ENCODE data around the gene CRADD. TPM values are rescaled to one million over a fixed set of nuclear protein-coding genes. Genes with fewer than 3 reads are reported as not detected.
A peak's percentile ranks its signal among the peaks of the same experiment; 100 is the strongest.
"Not testable (repeated sequence)": the region's sequence is repeated elsewhere in the genome, so short reads cannot be mapped to it uniquely, and the experiment has no call there.

CRADD gene
- total RNA-seq, 1 experiment from 2014 or later: 7.6 TPM

DNA sequence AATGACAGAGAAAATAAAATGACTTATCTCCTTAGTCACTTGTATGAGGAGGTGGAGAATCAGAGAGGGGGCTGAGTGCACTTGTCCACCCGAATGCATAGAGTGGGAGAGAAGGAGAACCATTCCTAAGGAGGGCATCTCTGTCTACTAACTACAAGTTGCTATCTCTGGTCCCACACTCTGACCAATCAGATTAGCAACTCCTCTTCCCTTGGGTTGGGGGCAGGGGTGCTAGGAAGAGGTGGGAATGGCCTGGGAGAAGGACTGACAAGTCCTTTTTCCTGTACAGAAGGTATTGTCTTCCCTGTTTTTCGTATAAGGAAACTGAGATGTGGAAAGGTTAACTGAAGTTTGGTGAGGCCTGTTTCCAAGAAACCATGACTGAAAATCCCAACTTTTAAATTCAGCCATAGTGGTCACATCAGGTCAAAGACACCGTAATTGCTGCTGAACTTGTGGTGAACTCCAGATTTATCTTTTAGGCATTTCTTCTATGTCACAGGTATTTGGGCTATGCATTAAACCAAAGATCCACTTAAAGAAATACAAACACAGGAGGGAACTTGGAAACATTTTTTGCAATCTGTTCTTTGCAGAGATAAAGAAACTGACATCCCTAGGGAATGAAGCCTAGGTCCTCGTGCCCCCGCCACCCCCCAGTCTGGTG lies 207.8 kb downstream of the CRADD start:
- Histone ChIP-seq H3K14ac (ENCODE audit: insufficient read depth, low read length) (no peak overlapping the region), H3K4ac (ENCODE audit: low read depth, low read length) (no peak overlapping the region), H3K27me3 (ENCODE audit: insufficient read depth, low read length) (no peaks in the 10 kb centered on the region), H2BK20ac (ENCODE audit: low read depth, low read length, poor library complexity, severe bottlenecking) (no peak overlapping the region), H3K4me1 (ENCODE audit: insufficient read depth, low read length) (no peaks in the 10 kb centered on the region), H2AFZ (ENCODE audit: low read length) (no peak overlapping the region), H2AK5ac (ENCODE audit: insufficient read length, low read length) (no peak overlapping the region), H3K4me2 (ENCODE audit: insufficient read depth, insufficient read length, low read length) (no peak overlapping the region), H3K23ac (ENCODE audit: insufficient read length, low read depth, low read length) (no peak overlapping the region), H3T11ph (ENCODE audit: low read length) (no peak overlapping the region), H3K18ac (ENCODE audit: insufficient read length, low read depth, low read length) (no peak overlapping the region), H3K79me1 (ENCODE audit: insufficient read depth, low read depth, low read length, poor library complexity, severe bottlenecking) (no peaks in the 10 kb centered on the region), H4K91ac (ENCODE audit: insufficient read length, low read depth, low read length) (no peak overlapping the region), H3K9me3 (ENCODE audit: control insufficient read depth, low read depth, low read length) (no peaks in the 10 kb centered on the region), H4K8ac (replicated peaks; ENCODE audit: insufficient read length, low read depth, low read length) (no peak overlapping the region), H4K5ac (ENCODE audit: insufficient read length, low read depth, low read length) (no peak overlapping the region), H2BK15ac (ENCODE audit: low read depth, low read length) (no peak overlapping the region), H3K27ac (ENCODE audit: insufficient read length, low read depth, low read length) (no peak overlapping the region), H3K9ac (ENCODE audit: extremely low read depth, insufficient read length, low read length) (no peak overlapping the region), H3K23me2 (ENCODE audit: insufficient read length, low read depth, low read length, poor library complexity, severe bottlenecking) (no peaks in the 10 kb centered on the region), H4K20me1 (ENCODE audit: control insufficient read depth, insufficient read depth, insufficient read length) (no peaks in the 10 kb centered on the region), H3K79me2 (ENCODE audit: insufficient read depth, low read length) (no peaks in the 10 kb centered on the region), H3K56ac (ENCODE audit: insufficient read length, low read depth, low read length) (no peak overlapping the region), H2BK5ac (ENCODE audit: insufficient read length, low read length) (no peak overlapping the region), H2BK120ac (ENCODE audit: low read depth, low read length, poor library complexity, severe bottlenecking) (no peak overlapping the region), H2BK12ac (ENCODE audit: insufficient read length, low read depth, low read length) (no peak overlapping the region)
- H3K36me3 Mint-ChIP-seq (ENCODE audit: insufficient read depth in 1 of 3, low read depth in 3 of 3): no peaks in the 10 kb centered on the region; a peak in 1 of 7 replicates
- H3K27me3 Mint-ChIP-seq (ENCODE audit: low read depth): no peaks in the 10 kb centered on the region; the same call in 1 of the 2 replicates
- WGBS (ENCODE audit: extremely low coverage, insufficient read length, low lambda C conversion rate): no CpG with 5 or more reads among the region's 5 CpGs
- no peaks in the 10 kb centered on the region for H3K9me3 Mint-ChIP-seq
- TF ChIP-seq, protein P1, sequence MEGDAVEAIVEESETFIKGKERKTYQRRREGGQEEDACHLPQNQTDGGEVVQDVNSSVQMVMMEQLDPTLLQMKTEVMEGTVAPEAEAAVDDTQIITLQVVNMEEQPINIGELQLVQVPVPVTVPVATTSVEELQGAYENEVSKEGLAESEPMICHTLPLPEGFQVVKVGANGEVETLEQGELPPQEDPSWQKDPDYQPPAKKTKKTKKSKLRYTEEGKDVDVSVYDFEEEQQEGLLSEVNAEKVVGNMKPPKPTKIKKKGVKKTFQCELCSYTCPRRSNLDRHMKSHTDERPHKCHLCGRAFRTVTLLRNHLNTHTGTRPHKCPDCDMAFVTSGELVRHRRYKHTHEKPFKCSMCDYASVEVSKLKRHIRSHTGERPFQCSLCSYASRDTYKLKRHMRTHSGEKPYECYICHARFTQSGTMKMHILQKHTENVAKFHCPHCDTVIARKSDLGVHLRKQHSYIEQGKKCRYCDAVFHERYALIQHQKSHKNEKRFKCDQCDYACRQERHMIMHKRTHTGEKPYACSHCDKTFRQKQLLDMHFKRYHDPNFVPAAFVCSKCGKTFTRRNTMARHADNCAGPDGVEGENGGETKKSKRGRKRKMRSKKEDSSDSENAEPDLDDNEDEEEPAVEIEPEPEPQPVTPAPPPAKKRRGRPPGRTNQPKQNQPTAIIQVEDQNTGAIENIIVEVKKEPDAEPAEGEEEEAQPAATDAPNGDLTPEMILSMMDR (conservative IDR thresholded peaks at IDR 0.05): no peak
- DNase-seq: no peak
- H3K4me3 Mint-ChIP-seq: no peak overlapping the region
- H3K4me1 Mint-ChIP-seq: peaks cover 3 to 7% of the 10 kb centered on the region in 2 experiments; a peak in 3 of 4 replicates
- no peak overlapping the region; a peak in 1 of 7 replicates for H3K27ac Mint-ChIP-seq

DNA sequence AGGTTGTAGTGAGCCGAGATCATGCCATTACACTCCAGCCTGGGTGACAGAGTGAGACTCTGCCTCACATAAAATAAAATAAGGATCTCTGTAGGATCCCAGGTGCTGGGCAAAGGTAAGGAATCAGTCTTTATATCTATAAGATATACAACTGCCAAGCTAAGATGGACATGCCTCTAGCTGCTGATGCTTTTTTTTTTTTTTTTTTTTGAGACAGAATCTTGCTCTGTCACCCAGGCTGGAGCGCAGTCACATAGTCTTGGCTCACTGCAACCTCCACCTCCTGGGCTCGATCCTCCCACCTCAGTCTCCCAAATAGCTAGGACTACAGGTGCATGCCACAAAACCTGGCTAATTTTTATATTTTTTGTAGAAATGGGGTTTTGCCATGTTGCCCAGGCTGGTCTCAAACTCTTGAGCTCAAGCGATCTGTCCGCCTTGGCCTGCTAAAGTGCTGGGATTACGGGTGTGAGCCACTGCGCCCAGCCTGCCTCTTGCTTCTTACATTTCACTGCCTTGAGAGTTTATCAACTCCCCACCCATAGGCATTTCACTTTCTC lies 208.9 kb downstream of the CRADD start:
- not testable (repeated sequence) for H3K9me3 Mint-ChIP-seq; H2BK15ac ChIP-seq (ENCODE audit: low read depth, low read length); H3K4me1 ChIP-seq (ENCODE audit: insufficient read depth, low read length); H2AFZ ChIP-seq (ENCODE audit: low read length); H4K91ac ChIP-seq (ENCODE audit: insufficient read length, low read depth, low read length); H3K23ac ChIP-seq (ENCODE audit: insufficient read length, low read depth, low read length); H3K9me3 ChIP-seq (ENCODE audit: control insufficient read depth, low read depth, low read length); H3K36me3 Mint-ChIP-seq (ENCODE audit: insufficient read depth in 1 of 3, low read depth in 3 of 3); H3K18ac ChIP-seq (ENCODE audit: insufficient read length, low read depth, low read length); DNase-seq; H3K4me3 Mint-ChIP-seq; H3T11ph ChIP-seq (ENCODE audit: low read length); H2BK120ac ChIP-seq (ENCODE audit: low read depth, low read length, poor library complexity, severe bottlenecking); H3K9ac ChIP-seq (ENCODE audit: extremely low read depth, insufficient read length, low read length); H2BK20ac ChIP-seq (ENCODE audit: low read depth, low read length, poor library complexity, severe bottlenecking); H4K5ac ChIP-seq (ENCODE audit: insufficient read length, low read depth, low read length); H4K8ac ChIP-seq (replicated peaks; ENCODE audit: insufficient read length, low read depth, low read length); H3K27ac ChIP-seq (ENCODE audit: insufficient read length, low read depth, low read length); H3K27me3 Mint-ChIP-seq (ENCODE audit: low read depth); H3K14ac ChIP-seq (ENCODE audit: insufficient read depth, low read length); H3K4me2 ChIP-seq (ENCODE audit: insufficient read depth, insufficient read length, low read length); H2BK5ac ChIP-seq (ENCODE audit: insufficient read length, low read length); H3K79me2 ChIP-seq (ENCODE audit: insufficient read depth, low read length); H2AK5ac ChIP-seq (ENCODE audit: insufficient read length, low read length); H2BK12ac ChIP-seq (ENCODE audit: insufficient read length, low read depth, low read length); H3K23me2 ChIP-seq (ENCODE audit: insufficient read length, low read depth, low read length, poor library complexity, severe bottlenecking); H3K27me3 ChIP-seq (ENCODE audit: insufficient read depth, low read length); H3K56ac ChIP-seq (ENCODE audit: insufficient read length, low read depth, low read length); H3K79me1 ChIP-seq (ENCODE audit: insufficient read depth, low read depth, low read length, poor library complexity, severe bottlenecking); H3K4ac ChIP-seq (ENCODE audit: low read depth, low read length); H4K20me1 ChIP-seq (ENCODE audit: control insufficient read depth, insufficient read depth, insufficient read length); H3K4me1 Mint-ChIP-seq
- WGBS (ENCODE audit: extremely low coverage, insufficient read length, low lambda C conversion rate): no CpG with 5 or more reads among the region's 7 CpGs
- peak overlapping the region in 1 of 3 experiments; percentile 17; a peak in 1 of 7 replicates for H3K27ac Mint-ChIP-seq

Data from H9 (cell line).